DOHH2 (cell line): ENCODE measurements around the gene MYL4.
"Not testable (repeated sequence)": the region's sequence is repeated elsewhere in the genome, so short reads cannot be mapped to it uniquely, and the experiment has no call there.

ENCODE experiments used
- H3F3A ChIP-seq: fragments of 200-600 bp; sonication (generic), shearing (Covaris generic); 2 replicates; pipeline ENCODE4 v1.6.0; 2016; ENCODE audit warnings: antibody characterized with exemption, mild to moderate bottlenecking; ENCODE audit not compliant: control insufficient read depth, insufficient read depth
- H3K27ac ChIP-seq: fragments of 200-600 bp; sonication (generic); 2 replicates; pipeline ENCODE4 v1.5.1; 2014; ENCODE audit warnings: low read depth, mild to moderate bottlenecking, low read length, moderate library complexity
- H3K27me3 ChIP-seq: fragments of 200-600 bp; sonication (generic); 2 replicates; pipeline ENCODE4 v1.6.1; 2014; ENCODE audit warnings: mild to moderate bottlenecking, low read length, mixed read lengths; ENCODE audit not compliant: control insufficient read depth
- H3K36me3 ChIP-seq: fragments of 200-600 bp; sonication (generic); 2 replicates; pipeline ENCODE4 v1.6.1; 2014; ENCODE audit warnings: mild to moderate bottlenecking, low read length, moderate library complexity, mixed read lengths; ENCODE audit not compliant: control insufficient read depth
- H3K4me1 ChIP-seq: fragments of 200-600 bp; sonication (generic); 2 replicates; pipeline ENCODE4 v1.6.1; 2014; ENCODE audit warnings: mild to moderate bottlenecking, low read length, mixed read lengths; ENCODE audit not compliant: control insufficient read depth
- H3K4me2 ChIP-seq: fragments of 200-600 bp; sonication (generic); 2 replicates; pipeline ENCODE4 v1.6.0; 2014; ENCODE audit warnings: mild to moderate bottlenecking, low read length, moderate library complexity
- H3K4me3 ChIP-seq: fragments of 200-600 bp; sonication (generic); 2 replicates; pipeline ENCODE4 v1.5.1; 2014; ENCODE audit warnings: mild to moderate bottlenecking, low read length, mixed read lengths
- H3K79me2 ChIP-seq: fragments of 200-600 bp; sonication (generic); 2 replicates; pipeline ENCODE4 v1.6.1; 2014; ENCODE audit warnings: mild to moderate bottlenecking, low read length, mixed read lengths; ENCODE audit not compliant: control insufficient read depth
- H3K9me2 ChIP-seq: fragments of 200-600 bp; sonication (generic); replicated peaks from 2 replicates; pipeline ENCODE4 v1.6.1; 2014; ENCODE audit warnings: mild to moderate bottlenecking, low read length, mixed read lengths; ENCODE audit not compliant: control insufficient read depth
- H3K9me3 ChIP-seq: fragments of 200-600 bp; sonication (generic); 2 replicates; pipeline ENCODE4 v1.6.1; 2014; ENCODE audit warnings: antibody characterized with exemption, low read length, mixed read lengths; ENCODE audit not compliant: control insufficient read depth, insufficient read depth
- H4K20me1 ChIP-seq: fragments of 200-600 bp; sonication (generic); 2 replicates; pipeline ENCODE4 v1.6.0; 2014; ENCODE audit warnings: low read depth, mild to moderate bottlenecking, antibody characterized with exemption, low read length, moderate library complexity; ENCODE audit not compliant: control insufficient read depth, insufficient read depth
- CTCF ChIP-seq: fragments of 200-600 bp; sonication (generic); IDR thresholded peaks from one replicate; pipeline ENCODE4 v1.5.1; 2014; ENCODE audit warnings: antibody characterized with exemption, mild to moderate bottlenecking, low read depth, low read length; ENCODE audit not compliant: poor library complexity, severe bottlenecking
- EZH2phosphoT487 ChIP-seq: fragments of 200-600 bp; sonication (generic); IDR thresholded peaks from 2 replicates; pipeline ENCODE4 v1.6.1; 2017; ENCODE audit warnings: borderline replicate concordance, mild to moderate bottlenecking, antibody characterized with exemption, low read length, moderate library complexity, mixed read lengths

MYL4 gene

GRCh38 chr17:47224077-47224476 lies 14.9 kb downstream of the MYL4 start:
- not testable (repeated sequence) for H3K9me2 ChIP-seq, H3F3A ChIP-seq, H3K4me2 ChIP-seq, H3K36me3 ChIP-seq, H3K27me3 ChIP-seq, H3K27ac ChIP-seq, H3K79me2 ChIP-seq, H3K9me3 ChIP-seq, H3K4me3 ChIP-seq, H3K4me1 ChIP-seq, H4K20me1 ChIP-seq

DNA sequence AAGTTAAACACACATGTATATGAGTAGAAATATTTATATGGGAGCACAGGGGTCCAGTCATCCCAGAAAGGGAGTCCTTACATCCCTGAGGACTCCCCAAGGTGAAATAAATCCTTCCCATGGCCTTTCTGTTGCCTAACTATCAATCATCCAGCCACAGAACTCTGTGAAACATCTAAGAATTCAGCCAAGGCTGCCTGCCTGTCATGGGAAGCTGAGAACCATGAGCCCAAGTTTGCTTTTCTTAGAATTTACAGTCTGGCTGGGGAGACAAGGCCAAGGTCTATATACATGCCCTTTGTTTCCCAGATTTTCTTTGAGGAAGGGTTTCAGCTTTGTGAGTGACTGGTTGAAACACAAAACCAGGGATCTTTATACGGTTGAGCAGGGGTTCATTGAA lies 15.8 kb downstream of the MYL4 start:
- peaks cover under 1% of the 10 kb centered on the region; the same call in 1 of the 2 replicates for H3K27me3 ChIP-seq
- peaks cover 5% of the 10 kb centered on the region for H3K9me3 ChIP-seq
- no peak overlapping the region for H3K27ac ChIP-seq
- no peaks in the 10 kb centered on the region for H4K20me1 ChIP-seq
- no peak overlapping the region for H3K4me3 ChIP-seq
- no peaks in the 10 kb centered on the region for H3F3A ChIP-seq
- no peaks in the 10 kb centered on the region for H3K9me2 ChIP-seq
- no peak overlapping the region for H3K4me2 ChIP-seq
- no peaks in the 10 kb centered on the region for H3K36me3 ChIP-seq
- H3K79me2 ChIP-seq, result no peaks in the 10 kb centered on the region
- TF ChIP-seq EZH2phosphoT487, result no peak
- TF ChIP-seq CTCF, result no peak
- H3K4me1 ChIP-seq, result peaks cover 14% of the 10 kb centered on the region

GRCh38 chr17:47225436-47225858 lies 16.3 kb downstream of the MYL4 start:
- Histone ChIP-seq H3K27me3 (peaks cover 5% of the 10 kb centered on the region; the same call in 1 of the 2 replicates), H4K20me1 (no peaks in the 10 kb centered on the region), H3K4me1 (peaks cover 18% of the 10 kb centered on the region), H3K4me3 (no peak overlapping the region), H3K4me2 (no peak overlapping the region), H3K27ac (no peak overlapping the region), H3K79me2 (no peaks in the 10 kb centered on the region), H3F3A (no peaks in the 10 kb centered on the region), H3K9me3 (peaks cover 5% of the 10 kb centered on the region), H3K9me2 (no peaks in the 10 kb centered on the region), H3K36me3 (no peaks in the 10 kb centered on the region)
- TF ChIP-seq CTCF (no peak), EZH2phosphoT487 (no peak)

DNA sequence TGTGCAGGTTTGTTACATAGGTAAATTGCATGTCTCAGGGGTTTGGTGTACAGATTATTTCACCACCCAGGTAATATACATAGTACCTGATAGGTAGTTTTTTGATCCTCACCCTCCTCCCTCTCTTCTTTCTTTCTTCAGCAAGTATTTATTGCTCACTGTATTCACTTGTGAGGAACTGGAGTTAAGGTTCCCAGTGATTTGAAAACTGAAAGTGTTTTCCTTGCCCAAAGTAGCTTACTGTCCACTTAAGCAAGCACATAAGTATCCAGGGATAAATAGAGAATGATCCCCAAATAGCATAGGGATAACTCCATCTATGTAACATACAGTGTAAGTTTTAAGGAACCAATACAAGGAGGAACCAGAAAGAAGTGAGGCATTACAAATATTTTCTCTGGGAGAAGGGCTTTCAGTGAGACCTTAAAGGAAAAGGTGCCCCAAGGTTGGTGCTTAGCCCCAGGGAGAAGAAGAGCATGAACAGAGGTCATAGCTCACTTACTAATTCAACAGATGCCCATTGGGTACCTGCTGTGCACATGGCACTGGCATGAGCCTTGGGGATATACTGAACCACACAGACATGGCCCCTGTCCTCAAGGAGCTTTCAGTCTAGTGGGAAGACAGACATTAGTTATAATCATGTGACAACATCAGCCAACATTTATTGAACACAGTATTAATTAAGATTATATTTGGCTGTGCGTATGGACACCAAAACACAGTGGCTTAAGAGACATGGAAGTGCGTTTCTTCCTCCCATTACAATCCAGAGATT lies 17.0 kb downstream of the MYL4 start:
- Histone ChIP-seq H3K9me2 (no peaks in the 10 kb centered on the region), H3K27me3 (peaks cover 8% of the 10 kb centered on the region; the same call in 1 of the 2 replicates), H3K79me2 (no peaks in the 10 kb centered on the region), H3K4me2 (no peak overlapping the region), H3K4me1 (peaks cover 18% of the 10 kb centered on the region), H3K36me3 (no peaks in the 10 kb centered on the region), H3K4me3 (no peak overlapping the region), H4K20me1 (no peaks in the 10 kb centered on the region), H3K27ac (no peak overlapping the region), H3F3A (no peaks in the 10 kb centered on the region), H3K9me3 (peaks cover 5% of the 10 kb centered on the region)
- TF ChIP-seq EZH2phosphoT487, result no peak
- TF ChIP-seq CTCF, result no peak
